Left lung (tissue), 10 donors: Measurements from ENCODE around the gene MGRN1. TPM values are rescaled to one million over a fixed set of nuclear protein-coding genes. Genes with fewer than 3 reads are reported as not detected.
A peak's percentile ranks its signal among the peaks of the same experiment; 100 is the strongest.

Source experiments
- ATAC-seq: fragments of 200-7000 bp; cut with Tn5 transposase; one replicate; pipeline ENCODE4 v1.9.1; 2020; ENCODE audit warnings: moderate library complexity
- DNase-seq, 4 donors: peaks; one replicate each; pipeline ENCODE4 v3.0.0-alpha.2; 2013 to 2020
- H3K27ac ChIP-seq, 2 donors: fragments of 200-600 bp; sonication (generic) in 1 of 2; one replicate each; pipeline versions ENCODE4 v1.5.0 to v1.8.0; 2020 to 2021
- H3K27me3 ChIP-seq, 2 donors: fragments of 200-600 bp; sonication (generic) in 1 of 2; one replicate each; pipeline versions ENCODE4 v1.5.0 to v1.8.0; 2020 to 2021
- H3K36me3 ChIP-seq, 2 donors: fragments of 200-600 bp; sonication (generic) in 1 of 2; one replicate each; pipeline versions ENCODE4 v1.5.0 to v1.8.0; 2020 to 2021
- H3K4me1 ChIP-seq, 2 donors: fragments of 200-600 bp; one replicate each; pipeline ENCODE4 v1.8.0; 2021
- H3K4me3 ChIP-seq, 2 donors: fragments of 200-600 bp; sonication (generic) in 1 of 2; one replicate each; pipeline versions ENCODE4 v1.5.0 to v1.8.0; 2020 to 2021; ENCODE audit warnings: mild to moderate bottlenecking in 1 of 2
- H3K9me3 ChIP-seq, 2 donors: fragments of 200-600 bp; sonication (generic) in 1 of 2; one replicate each; pipeline versions ENCODE4 v1.5.0 to v1.8.0; 2020 to 2021
- intact Hi-C, 2 donors: fragments of 100-400 bp; cut with DNase I; formaldehyde crosslinking; loops; one replicate each; pipeline versions ENCODE4 v1.11.2 to v1.14.2; 2022
- polyA plus RNA-seq, 6 donors: library from polyadenylated mRNA; unstranded; fragments of 120-200 nt; gene quantifications; one replicate each; pipeline ENCODE4 v1.2.1, GENCODE V29; 2013; ENCODE audit not compliant: insufficient read length in 6 of 6
- total RNA-seq, 2 donors: library from RNA; stranded (reverse); fragmentation: NEBNext Ultra II Directional; extraction: Animal tissue kit (Norgen Biotek cat#: 25700); gene quantifications; one replicate each; pipeline ENCODE4 v1.2.1, GENCODE V29; 2021
- TF ChIP-seq, protein P1 (sequence below), 2 donors: fragments of 200-600 bp; sonication (generic) in 1 of 2; IDR thresholded peaks; one replicate each; pipeline versions ENCODE4 v1.5.0 to v1.8.0; 2021; ENCODE audit warnings: antibody characterized with exemption in 2 of 2
- donor health status: DM: no; HTN: yes; CAD: no.
- donor health status: DM: no; HTN: no; CAD: no.

Gene MGRN1
- total and polyA plus RNA-seq, 8 donors = 56.9 to 98.1 (median 69.4) TPM

DNA sequence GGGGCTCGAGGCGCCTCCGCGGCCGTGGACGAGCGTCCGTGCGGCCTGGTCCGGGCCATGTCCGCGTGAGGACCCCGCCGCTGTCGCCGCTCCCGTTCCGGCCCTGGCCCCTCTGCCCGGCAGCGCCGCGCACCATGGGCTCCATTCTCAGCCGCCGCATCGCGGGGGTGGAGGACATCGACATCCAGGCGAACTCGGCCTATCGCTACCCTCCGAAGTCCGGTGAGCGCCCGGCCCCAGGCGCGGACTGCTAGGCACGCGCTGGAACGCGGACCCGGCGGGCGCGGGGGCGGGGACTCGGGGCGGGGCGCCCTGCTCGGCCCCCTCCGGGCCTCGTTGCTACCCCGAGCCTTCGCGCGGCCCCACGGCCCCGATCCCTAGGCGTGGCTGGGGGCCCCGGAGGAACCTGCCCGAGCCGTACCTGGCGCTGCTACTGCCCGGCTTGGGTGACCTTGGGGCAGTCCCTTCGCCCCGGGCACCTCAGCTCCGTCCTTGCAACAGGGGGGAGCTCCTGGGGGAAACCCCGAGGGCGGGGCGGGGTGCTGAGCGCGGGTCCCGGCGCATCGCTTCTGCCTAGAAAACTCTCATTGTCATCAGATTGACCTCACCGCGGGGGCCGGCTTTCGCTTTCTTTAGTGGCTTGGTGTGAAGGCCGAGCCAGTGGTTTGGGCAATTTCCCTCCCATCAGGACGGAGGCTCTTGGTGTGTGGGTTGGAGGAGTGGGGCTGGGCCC, 367 bp downstream of the MGRN1 start:
- TF ChIP-seq, protein P1, sequence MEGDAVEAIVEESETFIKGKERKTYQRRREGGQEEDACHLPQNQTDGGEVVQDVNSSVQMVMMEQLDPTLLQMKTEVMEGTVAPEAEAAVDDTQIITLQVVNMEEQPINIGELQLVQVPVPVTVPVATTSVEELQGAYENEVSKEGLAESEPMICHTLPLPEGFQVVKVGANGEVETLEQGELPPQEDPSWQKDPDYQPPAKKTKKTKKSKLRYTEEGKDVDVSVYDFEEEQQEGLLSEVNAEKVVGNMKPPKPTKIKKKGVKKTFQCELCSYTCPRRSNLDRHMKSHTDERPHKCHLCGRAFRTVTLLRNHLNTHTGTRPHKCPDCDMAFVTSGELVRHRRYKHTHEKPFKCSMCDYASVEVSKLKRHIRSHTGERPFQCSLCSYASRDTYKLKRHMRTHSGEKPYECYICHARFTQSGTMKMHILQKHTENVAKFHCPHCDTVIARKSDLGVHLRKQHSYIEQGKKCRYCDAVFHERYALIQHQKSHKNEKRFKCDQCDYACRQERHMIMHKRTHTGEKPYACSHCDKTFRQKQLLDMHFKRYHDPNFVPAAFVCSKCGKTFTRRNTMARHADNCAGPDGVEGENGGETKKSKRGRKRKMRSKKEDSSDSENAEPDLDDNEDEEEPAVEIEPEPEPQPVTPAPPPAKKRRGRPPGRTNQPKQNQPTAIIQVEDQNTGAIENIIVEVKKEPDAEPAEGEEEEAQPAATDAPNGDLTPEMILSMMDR (IDR thresholded peaks at IDR 0.05) = no peak
- H3K27me3 ChIP-seq = no peaks in the 10 kb centered on the region
- peak in 3 of 4 donors; percentile 57 to 94 (median 77) for DNase-seq
- intact Hi-C loops = no loop called here
- H3K36me3 ChIP-seq = no peaks in the 10 kb centered on the region
- H3K27ac ChIP-seq = peak overlapping the region; percentile 95 to 98
- H3K4me3 ChIP-seq = peak overlapping the region; percentile 96 to 99
- peaks cover 10 to 48% of the 10 kb centered on the region in 2 donors for H3K4me1 ChIP-seq
- no peaks in the 10 kb centered on the region for H3K9me3 ChIP-seq
- ATAC-seq = peak; percentile 20

DNA sequence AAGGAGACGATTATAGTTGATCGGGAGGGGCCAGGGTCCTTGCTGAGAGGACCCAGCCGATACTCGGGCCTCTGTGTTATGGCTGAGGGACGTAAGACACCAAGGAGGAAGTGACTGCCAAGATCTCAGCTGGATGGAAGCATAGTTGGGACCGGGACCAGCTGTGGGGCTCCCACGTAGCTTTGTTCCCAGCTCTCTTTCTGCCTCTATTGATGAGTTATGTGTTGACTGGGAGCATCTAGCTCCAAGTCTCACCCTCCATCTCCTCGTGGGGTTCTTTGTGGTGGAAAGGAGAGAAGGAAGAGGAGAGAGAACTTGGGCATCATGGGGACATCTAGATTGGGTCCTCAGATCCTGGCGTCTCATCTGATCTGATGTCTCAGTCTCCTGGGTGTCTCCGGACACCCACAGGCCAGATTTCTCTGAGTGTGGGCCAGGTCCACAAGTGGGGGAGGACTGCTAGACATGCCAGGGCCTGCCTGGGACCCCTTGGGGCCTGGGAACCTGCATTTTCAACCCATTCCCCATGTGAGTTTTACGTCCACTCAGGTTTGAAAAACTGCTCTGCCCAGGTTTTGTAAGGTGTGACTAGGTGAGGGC, 1.0 kb downstream of the MGRN1 start:
- intact Hi-C loops = no loop called here
- Histone ChIP-seq H3K4me1 (peaks cover 10 to 52% of the 10 kb centered on the region in 2 donors), H3K36me3 (no peaks in the 10 kb centered on the region), H3K9me3 (no peaks in the 10 kb centered on the region), H3K27ac (peak overlapping the region; percentile 95 to 98), H3K27me3 (no peaks in the 10 kb centered on the region), H3K4me3 (peak overlapping the region; percentile 96 to 99)
- ATAC-seq (peak; percentile 2), DNase-seq (peak in 1 of 4 donors; percentile 64)
- TF ChIP-seq, protein P1 (IDR thresholded peaks at IDR 0.05) = no peak

DNA sequence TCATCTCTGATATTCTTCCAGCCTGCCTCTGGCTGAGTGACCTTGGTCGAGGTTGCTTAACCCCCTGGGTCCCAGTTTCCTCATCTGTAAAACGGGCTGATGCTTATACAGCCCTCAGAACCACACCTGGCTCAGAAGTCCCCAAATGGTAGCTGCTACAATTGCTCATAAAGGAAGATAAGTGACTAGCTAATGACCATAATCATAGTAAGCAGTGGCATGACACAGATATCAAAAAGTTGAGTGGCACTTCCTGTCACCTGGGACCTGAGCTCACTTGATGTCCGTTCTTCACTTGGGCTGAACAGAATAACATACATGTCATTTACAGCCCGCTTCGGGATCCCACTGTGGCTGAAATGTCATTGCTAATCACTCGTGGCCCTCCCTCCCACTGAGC, 1.8 kb downstream of the MGRN1 start:
- TF ChIP-seq, protein P1 (IDR thresholded peaks at IDR 0.05) = no peak
- peaks cover 10 to 59% of the 10 kb centered on the region in 2 donors for H3K4me1 ChIP-seq
- peak overlapping the region; percentile 96 to 99 for H3K4me3 ChIP-seq
- no peaks in the 10 kb centered on the region for H3K9me3 ChIP-seq
- H3K27ac ChIP-seq = peak overlapping the region; percentile 95 to 98
- H3K27me3 ChIP-seq = no peaks in the 10 kb centered on the region
- ATAC-seq = no peak
- no peaks in the 10 kb centered on the region for H3K36me3 ChIP-seq
- intact Hi-C loops = no loop called here
- DNase-seq = no peak

DNA sequence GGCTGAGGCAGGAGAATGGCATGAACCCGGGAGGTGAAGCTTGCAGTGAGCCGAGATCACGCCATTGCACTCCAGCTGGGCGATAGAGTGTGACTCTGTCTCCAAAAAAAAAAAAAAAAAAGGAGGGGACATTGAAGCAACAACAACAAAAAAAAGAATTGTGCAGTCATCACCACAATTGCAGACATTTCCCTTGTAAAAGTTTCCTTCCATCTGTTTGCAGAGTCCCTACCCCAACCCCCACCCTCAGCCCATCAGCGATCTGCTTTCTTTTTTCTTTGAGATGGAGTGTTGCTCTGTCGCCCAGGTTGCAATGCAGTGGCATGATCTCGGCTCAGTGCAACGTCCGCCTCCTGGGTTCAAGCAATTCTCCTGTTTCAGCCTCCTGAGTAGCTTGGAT, 3.7 kb downstream of the MGRN1 start:
- no peaks in the 10 kb centered on the region for H3K36me3 ChIP-seq
- peak overlapping the region in 1 of 2 donors; percentile 74 for H3K27ac ChIP-seq

DNA sequence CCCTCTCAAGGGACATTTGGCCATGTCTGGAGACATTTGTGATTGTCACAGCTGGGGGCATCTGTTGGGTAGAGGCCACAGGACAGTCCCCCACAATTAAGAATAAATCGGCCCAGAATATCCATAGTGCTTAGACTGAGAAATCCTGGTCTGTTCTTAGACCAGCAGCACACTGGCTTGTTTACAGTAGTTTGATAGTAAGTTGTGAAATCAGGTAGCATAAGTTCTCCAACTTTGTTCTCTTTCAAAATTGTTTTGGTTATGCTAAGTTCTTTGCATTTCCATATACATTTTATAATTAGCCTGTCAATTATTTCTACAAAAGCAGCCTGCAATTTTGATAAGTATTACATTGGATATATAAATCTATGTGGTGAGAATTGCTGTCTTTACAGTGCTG, 6.8 kb downstream of the MGRN1 start:
- H3K27me3 ChIP-seq = no peaks in the 10 kb centered on the region
- no peak for DNase-seq
- H3K4me3 ChIP-seq = no peak overlapping the region
- peak overlapping the region in 1 of 2 donors; percentile 28 for H3K27ac ChIP-seq
- peaks cover 2 to 48% of the 10 kb centered on the region in 2 donors for H3K4me1 ChIP-seq
- no peak for ATAC-seq
- H3K36me3 ChIP-seq = peaks cover 0 to 13% of the 10 kb centered on the region in 2 donors
- intact Hi-C loops = no loop called here
- H3K9me3 ChIP-seq = no peaks in the 10 kb centered on the region
- TF ChIP-seq, protein P1 (IDR thresholded peaks at IDR 0.05) = no peak

More for the DNA sequence above, 3.7 kb downstream of the MGRN1 start:
- no peak overlapping the region for H3K4me3 ChIP-seq
- intact Hi-C loops = no loop called here
- H3K27me3 ChIP-seq = no peaks in the 10 kb centered on the region
- H3K4me1 ChIP-seq = peaks cover 10 to 56% of the 10 kb centered on the region in 2 donors
- DNase-seq (no peak), ATAC-seq (no peak)
- TF ChIP-seq, protein P1 (IDR thresholded peaks at IDR 0.05) = no peak
- H3K9me3 ChIP-seq = no peaks in the 10 kb centered on the region
